ENCODE data around the gene NTM.
"Not testable (repeated sequence)": the region's sequence is repeated elsewhere in the genome, so short reads cannot be mapped to it uniquely, and the experiment has no call there.

NTM gene

DNA sequence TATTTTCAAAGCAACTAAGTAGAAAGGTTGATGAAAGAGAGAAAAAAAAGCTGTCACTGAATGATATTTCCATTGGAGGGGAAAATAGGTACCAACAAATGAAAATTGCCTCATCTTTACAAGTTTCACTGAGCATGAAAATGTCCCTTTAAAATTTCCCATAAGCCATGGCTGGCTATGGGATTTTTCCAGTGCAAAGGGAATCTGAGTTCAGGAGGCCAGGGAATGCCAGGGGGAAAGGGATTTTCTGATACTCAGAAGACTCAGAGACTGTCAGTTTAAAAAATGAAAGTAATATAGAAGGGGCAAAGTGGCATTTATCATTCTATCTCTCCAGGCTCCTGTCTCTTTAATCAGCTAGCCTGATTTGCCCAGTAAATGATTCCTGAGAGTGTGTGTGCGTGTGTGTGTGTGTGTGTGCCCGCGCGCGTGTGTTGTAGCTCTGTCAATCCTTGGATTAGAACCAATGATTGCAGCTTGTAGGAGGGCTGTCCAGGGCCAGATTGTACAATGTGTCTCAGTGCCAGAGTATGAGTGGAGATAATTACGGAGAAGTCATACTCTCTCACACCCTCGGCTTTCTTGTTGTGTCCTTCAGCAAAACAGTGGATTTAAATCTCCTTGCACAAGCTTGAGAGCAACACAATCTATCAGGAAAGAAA is at the start of gene NTM:
Gene NTM (plus strand): TSS at position 526 of the 662 bp plus-strand sequence.
- DNase-seq = no peak

DNA sequence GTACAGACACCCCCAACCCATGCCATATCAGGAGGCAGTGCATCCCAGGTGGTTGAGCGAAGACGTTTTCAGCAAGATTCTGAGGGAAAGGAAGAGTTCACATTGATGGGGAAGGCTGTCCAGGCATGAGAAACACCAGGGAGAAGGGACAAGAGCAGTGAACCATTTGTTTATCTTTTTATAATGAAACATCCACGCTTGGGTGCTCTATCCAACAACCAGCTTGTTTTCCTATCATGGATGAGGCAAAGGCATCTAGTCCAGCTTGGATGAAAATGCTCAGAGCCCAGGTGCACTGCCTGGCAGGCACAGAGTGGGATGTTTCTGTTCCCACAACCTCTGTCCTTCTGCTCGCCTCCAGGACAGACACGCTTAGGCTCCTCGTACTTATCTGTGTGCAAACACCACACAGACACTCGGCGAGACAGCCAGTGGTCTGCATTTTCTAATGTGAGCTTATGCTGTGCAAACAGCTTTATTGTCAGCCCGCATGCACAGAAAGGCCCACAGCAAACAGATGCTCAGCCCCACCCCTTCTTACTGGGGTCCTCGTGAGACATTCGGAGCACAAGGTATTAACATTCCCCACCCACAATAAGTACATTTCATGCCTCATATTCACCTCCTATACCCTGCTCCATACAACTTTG is 45.4 kb upstream of the NTM start:
- no peak for DNase-seq

DNA sequence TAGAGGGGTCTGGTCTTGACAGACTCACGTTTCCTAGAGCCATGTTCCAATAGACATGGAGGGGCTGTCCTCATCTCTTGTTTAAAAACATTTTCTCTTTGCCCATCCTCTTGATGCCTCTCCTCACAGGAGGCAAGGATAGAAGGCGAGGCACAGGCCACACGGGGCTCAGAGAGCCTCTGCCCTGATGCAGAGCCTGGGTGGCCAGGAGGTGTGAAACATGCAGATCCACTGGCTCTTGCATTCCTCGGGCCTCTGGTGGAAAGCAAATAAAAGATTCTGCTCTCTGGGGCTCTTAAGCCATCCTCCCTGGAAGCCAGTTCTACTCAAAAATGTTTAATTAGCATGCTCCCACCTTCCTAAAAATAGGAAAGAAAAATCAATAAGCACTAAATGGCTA is 43.6 kb upstream of the NTM start:
- DNase-seq = no peak

DNA sequence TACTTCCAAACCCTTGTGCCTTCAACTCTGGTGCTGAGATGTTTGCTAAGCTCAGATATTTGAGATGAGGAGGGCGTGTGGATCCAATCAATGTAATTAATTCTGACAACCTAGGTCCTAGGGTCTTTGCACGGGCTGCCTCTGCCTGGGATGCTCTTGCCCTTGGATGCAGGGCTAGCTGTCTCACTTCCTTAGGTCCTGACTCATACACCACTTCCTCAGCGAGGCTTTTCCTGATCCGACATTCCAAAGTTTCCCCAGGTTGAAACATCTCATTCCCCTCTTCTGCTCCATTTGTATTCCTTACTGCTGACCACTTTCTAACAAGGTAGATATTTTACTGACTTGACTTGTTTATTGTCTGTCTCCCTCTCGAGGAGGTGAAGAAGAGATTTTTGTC is 43.0 kb upstream of the NTM start:
- no peak for DNase-seq

DNA sequence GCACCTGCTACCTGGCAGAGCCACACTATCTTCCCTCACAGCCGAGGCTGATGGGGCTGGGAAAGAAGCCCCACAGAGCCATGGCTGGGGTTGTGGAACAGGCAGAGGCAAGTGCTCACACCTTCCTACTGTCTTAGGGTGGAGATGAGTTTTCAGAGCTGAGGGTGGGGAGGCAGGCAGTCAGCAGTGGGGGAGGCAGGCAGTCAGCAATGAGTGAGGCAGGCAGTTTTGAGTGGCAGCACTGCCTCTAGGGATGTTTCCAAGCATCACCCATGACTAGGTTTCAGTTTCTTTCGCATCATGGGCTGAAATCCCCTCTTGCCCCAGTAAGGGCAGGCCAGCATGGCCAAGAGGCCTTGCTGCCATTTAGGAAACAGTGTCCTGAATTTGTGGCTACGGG is 41.6 kb upstream of the NTM start:
- no peak for DNase-seq

DNA sequence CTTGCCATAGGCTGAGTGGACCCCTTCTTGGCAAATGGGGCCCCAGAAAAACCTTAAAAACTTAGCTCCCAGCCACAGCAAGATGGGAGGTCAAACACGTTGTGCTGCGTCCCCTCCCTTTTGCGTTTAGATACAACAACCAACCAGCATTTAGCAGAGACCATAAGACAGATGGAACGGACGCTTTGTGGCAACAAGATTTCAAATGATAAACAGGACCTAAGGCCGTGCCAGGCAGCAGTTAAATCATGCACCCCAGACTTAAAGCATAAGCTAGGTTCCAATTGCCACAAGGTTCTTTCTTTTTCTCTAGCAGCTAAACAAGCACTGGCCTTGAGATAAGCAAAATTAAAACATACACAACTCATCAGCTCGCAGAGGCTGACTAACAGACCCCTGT is 39.4 kb upstream of the NTM start:
- DNase-seq = no peak

DNA sequence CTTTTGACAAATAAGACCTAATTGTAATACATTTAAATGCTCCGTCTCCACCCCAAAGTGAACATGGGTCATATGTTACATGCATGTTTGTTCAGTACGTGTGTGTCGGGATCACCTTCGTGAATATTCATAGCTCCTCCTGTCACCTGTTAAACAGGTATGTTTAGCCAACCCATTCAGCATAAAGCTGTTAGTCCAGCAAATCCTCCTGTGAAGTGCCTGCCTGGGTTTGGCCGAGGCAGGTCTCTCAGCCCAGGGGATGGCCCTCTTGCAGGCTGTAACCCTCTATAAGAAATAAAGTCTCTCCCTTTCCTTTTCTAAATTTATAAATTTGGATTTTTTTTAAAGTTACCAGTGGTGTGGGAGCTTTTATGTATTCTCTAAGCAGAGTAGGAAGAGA is 38.9 kb upstream of the NTM start:
- DNase-seq = no peak

DNA sequence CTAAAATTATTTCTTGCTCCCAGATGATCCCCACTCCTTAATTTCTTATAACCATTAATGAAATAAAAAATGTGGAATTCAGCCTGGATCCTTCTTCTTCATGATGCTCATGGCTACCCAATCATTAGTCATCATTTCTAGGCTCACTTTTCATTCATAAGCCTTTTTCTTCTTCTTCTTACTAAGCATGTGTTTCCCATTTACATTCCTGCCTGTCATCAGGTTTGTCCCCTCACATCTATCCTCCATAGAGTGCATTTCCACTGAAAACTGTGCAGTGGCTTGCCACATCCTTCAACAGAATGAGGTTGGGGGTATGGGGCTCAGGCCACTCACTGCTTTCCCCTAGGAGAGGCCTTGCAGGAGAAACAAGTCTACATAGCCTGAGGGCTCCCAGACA is 35.8 kb upstream of the NTM start:
- DNase-seq = no peak

DNA sequence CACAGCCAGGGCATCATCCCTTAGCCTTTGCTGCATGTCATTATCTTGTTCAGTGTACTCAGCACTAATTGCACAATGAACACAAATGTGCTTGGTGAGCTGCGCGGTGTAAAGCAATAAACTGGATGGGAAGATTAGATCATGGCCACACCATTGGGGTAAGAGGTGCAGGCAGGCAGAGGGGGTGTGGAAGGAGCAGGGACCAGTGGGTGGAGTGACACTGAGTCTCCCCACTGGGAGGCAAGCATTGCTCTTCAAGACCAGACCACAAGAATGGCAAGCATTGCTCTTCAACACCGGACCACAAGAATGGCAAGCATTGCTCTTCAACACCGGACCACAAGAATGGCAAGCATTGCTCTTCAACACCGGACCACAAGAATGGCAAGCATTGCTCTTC is 28.5 kb upstream of the NTM start:
- not testable (repeated sequence) for DNase-seq

DNA sequence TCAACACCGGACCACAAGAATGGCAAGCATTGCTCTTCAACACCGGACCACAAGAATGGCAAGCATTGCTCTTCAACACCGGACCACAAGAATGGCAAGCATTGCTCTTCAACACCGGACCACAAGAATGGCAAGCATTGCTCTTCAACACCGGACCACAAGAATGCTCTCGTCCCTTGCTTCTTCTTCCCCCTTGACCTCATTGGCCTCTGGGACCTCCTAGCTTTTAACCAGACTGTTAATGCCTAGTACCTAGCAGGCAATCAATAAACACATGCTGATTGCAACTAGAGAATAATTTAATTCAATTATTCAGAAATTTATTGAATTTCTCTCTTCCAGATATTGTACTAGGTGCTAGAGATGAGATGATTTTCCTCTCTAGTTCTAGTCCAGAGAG is 28.0 kb upstream of the NTM start:
- DNase-seq = not testable (repeated sequence)

DNA sequence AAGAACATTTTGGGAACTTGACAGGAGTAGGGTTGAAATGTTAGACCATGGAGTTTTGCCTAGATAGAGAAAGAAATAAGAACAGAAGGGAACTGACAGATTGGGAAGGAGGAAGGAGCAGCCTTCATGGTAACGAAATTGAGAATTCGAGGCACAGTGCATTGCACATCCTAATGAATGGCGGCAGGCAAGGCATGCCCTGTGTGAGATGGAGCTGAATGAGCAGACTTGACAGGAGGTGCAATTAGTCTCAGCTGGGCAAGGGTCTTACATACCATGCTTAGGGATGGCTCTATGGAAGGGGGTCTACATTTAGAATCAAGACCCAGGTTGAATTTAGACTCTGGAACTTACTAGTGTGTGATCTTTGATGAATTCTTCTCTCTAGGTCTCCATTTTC is 25.0 kb upstream of the NTM start:
- DNase-seq = no peak

DNA sequence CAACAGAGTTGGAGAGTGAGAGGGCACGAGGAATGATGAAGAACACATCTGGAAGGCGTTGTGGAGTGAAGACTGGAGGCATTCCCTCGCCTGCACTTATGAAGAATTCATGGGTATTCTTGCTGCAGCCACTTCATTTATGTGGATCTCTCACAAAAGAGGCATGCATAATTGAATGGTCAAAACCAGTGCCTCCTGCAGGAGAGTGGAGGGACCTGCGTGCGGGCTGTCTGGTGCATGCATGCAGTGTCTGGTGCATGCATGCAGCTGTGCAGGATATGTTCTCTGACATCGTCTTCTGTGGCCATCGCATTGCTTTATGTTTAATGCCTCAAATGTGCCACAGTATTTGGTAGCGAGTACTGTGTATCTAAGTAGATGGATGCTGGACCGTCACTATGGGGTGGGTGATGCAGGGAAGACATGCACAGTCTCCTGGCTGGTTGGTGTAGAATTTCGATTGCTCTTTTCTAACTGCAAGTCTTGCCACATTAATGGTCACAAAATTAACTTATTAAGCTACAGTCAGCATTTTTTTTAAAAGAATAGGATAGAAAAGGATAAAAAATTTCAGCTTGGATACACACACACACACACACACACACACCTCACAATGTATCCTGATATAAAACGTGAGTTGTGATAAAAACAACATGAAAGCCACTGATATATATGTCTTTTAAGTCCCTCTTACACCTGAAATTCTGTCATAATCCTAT is 20.9 kb upstream of the NTM start:
- DNase-seq = no peak

DNA sequence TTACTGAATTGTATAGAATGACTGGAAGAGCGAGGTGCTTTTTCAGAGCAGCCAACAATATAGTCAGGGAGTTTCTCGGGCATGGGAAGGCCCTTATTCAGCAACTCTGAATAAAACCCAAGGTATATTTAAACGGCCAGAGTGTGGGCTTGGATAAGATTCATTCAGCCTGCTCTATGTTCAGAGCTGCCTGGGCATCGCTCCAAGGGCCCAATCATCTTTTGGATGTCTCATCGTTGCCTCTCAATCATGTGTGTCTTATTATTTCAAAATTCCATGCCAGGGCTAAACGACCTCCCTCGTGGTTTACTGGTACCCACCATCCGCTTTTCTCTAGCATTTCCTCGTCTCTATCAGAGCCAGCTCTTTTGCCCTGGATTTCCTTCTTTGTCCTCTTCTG is 19.5 kb upstream of the NTM start:
- no peak for DNase-seq

DNA sequence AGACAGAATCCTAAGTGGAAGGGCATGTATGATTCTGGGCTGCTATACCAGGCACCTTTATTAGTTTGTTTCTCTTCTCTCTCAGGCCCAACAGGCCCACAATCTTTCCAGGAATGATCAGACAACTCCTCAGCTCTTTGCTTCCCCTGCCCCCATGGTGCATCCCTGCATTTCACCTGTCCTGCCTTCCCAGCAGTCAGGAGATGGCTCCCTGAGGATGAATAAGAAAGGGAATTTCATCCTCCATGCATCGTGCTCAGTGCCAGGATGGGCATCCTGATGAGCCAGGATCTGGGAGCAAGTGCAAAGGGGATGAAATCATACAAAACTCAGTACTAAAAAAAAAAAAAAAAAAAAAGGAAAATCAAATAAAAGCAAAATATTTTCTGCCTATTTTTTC is 18.6 kb upstream of the NTM start:
- no peak for DNase-seq

DNA sequence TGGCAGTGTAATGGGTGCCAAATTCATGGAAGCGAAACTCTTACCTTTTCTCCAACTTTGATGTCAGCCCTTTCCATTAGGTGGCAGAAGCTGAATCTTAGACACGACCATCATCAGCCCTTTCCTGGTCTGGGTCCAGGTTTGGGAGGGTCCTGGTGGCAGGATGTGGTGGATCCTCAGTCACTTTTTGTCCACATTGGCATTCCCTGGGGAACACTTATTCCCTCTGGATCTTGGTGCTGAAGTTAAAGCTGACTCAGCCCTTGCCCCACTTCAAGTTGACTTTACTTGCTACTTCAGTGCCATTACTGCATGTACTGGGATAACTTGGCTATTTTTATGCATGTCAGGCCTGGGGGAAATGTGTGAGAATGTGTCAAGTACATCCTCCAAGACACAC is 16.6 kb upstream of the NTM start:
- DNase-seq = no peak

DNA sequence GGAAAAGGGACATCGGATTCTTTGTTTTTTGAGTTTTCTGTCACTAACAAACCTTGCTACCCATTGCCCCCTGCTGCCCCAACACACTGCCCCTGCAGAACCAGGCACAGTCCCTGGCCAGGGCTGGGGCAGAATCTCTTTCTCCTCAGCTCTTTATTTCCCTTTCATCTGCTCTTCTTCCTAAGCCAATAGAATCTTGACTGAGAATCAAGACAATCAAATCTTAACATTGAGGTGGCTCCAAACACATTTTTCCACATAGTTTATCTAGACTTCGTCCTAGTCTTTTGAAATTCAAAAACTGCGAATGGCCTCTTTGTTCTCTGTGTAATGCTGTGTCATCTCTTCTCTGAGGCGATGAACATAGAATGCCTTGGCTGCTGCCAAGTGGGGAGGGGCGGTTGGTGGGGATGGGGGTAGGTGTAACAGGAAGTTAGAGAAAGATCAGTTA is 16.1 kb upstream of the NTM start:
- DNase-seq = no peak

DNA sequence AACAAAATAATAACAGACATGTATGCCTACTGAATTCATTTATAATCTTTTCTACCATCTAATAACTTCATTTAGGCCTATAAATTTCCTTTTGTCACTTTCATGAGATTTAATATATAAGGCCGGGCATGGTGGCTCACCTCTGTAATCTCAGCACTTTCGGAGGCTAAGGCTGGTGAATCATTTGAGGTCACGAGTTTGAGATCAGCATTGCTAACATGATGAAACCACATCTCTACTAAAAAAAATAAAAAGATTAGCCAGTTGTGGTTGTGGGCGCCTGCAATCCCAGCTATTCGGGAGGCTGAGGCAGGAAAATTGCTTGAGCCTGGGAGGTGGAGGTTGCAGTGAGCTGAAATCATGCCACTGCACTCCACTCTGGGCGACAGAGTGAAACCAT is 14.2 kb upstream of the NTM start:
- DNase-seq = no peak

DNA sequence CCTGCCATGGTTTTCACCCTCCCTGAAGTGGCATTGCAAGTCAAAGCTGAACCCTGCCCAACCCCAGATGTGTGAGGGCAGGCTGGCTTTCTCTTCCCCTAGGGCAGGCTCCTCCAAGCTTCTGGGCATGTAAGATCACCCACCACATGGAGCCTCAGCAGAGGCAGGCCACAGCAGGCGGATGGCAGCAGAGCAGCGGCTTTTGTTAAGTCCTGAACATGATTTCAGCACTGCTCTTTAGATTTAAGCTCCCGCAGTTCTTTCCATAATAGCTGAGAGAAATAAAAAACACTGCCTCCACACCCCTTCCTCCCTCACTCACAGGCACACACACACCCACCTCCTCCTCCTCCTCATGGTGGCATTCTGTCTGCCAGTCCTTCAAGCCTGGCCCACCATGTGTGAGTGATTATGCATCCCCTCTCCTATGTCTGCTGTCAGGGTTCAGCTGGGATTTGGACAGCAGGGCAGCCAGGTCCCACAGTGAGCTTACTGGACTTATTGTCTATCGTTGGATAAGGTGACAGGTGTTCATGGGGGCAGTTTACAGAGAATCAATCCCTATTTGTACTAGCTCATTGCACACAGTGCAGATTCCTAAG is 5.0 kb upstream of the NTM start:
- no peak for DNase-seq

DNA sequence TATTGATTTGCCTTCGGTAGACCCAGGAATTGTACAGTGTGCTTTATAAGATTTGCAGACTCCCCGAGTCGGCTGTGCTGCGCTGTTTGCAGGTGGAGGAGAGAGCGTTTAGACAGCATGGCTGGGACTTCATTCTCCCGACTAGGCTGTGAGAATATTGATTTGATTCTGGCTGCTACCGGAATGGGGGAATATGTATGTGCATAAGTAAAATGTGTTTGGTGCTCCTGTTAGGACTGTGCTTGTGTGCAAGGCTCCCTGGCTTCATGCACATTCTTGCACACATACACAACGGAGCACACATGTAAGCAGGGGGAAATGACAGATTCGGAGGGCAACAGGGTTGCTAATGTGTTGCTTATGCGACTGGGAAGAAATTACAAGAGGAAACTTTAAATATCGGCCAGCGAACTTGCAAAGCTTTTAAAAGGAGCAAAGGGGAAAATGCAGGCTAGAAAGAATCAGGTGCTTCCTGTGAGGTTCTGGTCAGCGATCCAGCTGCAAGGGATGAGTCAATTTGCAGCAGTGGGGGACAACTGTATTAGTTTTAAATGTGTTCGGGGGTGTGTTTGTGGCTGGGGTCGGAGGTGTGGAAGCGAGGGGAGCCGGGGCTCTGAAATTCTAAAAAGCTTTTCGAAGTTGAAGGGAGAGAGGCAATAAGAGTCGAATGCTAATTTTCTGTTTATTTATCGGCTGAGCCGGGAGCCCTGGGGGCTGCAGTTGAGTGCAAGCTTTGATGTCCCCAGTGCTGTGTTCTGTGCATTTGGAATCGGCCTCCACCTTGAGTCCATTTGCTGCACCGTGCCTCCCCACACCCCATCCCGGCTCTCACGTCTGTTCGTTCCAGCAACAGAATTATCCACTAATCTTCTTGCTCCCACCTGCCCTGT is 731 bp downstream of the NTM start:
- DNase-seq = no peak

DNA sequence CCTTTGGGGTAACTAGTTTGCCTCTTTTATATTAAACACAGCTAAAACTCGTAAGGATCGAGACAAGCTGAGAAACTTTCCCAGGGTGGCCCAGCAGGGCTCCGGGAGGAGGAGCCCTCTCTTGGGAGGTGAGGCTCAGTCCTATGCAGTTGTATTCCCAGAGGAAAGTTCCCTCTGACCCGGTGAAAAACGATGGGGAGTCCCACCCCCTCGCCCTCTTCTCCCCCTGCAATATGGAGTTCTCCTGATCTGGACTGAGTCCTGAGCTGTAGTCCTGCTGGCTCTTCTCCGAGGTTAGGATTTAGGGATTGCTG is 1.3 kb downstream of the NTM start:
- DNase-seq = no peak

DNA sequence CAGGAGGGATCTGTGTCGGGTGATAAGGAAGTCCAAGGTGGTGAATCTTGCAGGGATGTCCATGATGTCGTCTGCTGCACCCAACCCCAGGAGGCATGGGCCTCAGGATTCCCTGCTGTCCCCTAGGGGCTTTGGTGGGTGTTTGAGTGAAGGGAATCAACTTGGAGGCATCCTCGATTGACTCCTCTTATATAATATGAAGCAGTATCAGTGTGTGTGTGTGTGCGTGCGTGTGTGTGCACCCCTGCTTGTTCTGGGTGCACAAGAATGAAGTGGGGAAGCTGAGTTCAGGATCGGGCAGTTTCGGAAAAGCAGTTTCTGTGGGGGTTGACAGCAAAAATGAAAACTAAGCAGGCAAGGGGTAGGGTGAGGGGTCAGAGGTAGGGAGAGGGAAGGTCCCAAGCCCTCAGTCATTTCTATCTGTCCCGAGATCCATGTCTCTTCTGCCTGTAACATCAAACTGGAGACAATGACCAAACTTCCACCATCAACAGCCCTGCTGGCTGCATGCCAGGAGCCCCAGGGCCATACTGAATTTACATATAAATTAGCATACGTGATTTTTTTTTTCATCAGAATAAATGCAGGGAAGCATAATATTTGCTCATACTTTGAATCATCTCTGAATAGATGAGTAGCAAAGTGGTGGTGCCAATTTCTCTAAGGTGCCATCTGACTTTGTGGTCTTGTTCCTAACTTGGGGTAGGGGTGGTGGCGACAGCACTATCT is 2.0 kb downstream of the NTM start:
- DNase-seq = no peak

DNA sequence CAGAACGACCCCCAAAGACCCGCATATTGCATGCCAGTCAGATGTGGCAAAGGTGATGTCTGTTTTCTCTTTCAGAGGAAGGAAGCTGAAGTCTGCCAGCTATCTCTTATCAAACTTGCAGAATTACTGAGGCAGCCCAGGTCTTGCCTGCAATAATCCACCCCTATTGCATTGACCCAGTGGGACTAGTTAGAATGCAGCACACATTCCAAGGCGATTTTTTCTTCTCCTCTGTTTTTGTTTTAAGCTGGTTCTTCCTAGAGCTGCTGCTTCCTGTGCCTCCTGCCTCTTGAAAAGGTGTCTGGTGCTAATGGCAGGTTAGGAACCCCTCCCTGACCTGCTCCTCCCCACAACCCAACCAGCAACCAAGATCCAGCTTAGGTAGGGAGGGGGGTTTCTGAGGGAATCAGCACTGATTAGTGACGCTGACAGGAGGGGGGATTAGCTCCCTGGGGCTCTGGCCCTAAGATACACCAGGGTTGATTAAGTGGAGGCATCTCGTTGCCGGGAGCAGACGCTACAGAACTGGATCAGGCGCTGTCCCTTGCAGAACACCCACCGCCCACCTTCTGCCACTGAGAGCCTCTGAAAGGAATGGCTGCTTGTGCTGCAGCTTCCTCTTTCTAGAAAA is 2.8 kb downstream of the NTM start:
- DNase-seq = no peak
